T-helper 2 cell (primary cell): Measurements from ENCODE around the gene APBB3.
"Not testable (repeated sequence)": the region's sequence is repeated elsewhere in the genome, so short reads cannot be mapped to it uniquely, and the experiment has no call there.

ENCODE experiments used
- DNase-seq, 5 experiments: peaks; one replicate each; pipeline versions ENCODE4 v3.0.0 to v3.0.0-alpha.2; 2012 to 2022
- total RNA-seq, 2 donors: gene quantifications; one replicate each; lab custom pipeline; 2026; lab: John Stamatoyannopoulos, UW

APBB3 gene
- 35.5 to 40.1 reads per million in 2 donors for total RNA-seq

- DNase-seq, result peak; percentile 90 to 100 (median 96)
Observed at GRCh38 chr5:140564196-140565023, at the start of gene APBB3, which contains the start of gene SLC35A4. Gene APBB3 (minus strand): TSS chr5:140564598. CDS start chr5:140564245, 353 bp downstream. Gene SLC35A4 (plus strand): TSS chr5:140564828. CDS start chr5:140567170, 2,342 bp downstream.

- DNase-seq, result no peak
Observed at GRCh38 chr5:140611020-140611521, 46.7 kb upstream of the APBB3 start.

DNA sequence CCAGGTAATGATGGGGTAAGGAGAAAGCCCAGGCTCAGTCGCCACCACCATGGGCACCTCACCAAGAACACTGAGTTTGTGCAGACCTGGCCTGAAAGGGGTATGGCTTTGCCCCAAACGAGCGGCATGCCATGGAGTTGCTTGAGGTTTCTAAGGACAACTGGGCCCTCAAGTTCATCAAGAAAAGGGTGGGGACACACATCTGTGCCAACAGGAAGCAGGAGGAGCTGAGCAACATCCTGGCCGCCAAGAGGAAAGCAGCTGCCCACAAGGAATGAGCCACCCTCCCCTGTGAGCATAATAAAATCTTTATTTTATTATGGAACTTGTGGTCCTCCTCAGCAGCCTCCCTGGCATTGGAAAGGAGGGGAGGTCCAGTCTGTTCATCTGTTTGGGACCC is 44.7 kb upstream of the APBB3 start:
- no peak for DNase-seq

DNA sequence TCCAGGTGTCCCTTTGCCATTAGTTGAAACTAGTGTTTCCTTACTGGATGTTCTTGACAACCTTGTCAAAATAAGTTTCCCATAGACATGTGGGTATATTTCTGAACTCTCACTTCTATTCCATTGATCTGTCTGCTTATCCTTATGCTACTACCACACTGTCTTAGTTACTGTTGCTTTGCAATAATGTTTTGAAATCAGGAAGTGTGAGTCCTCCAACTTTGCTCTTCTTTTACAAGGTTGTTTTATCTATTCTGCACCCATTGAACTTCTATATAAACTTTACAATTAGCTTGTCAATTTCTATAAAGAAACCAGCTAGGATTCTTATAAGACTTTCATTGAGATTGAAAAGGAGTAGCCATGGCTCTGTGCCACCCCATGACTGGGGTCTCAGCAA is 44.3 kb upstream of the APBB3 start:
- no peak for DNase-seq

DNA sequence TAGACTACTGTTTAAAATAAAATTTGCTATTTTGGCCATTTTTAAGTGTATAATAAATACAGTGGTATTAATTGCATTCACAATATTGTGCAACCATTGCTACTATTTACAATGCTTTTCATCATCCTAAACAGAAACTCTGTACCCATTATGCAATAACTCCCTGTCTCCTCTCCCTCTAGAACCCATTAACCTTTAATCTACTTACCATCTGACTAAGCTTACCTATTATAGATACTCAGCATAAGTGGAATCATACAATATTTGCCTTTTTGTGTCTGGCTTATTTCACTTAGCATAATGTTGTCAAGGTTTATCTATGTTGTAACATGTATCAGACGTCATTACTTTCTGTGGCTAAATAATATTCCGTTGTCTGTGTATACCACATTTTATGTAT is 42.6 kb upstream of the APBB3 start:
- no peak for DNase-seq

- no peak for DNase-seq
Observed at GRCh38 chr5:140605879-140606278, 41.5 kb upstream of the APBB3 start.

DNA sequence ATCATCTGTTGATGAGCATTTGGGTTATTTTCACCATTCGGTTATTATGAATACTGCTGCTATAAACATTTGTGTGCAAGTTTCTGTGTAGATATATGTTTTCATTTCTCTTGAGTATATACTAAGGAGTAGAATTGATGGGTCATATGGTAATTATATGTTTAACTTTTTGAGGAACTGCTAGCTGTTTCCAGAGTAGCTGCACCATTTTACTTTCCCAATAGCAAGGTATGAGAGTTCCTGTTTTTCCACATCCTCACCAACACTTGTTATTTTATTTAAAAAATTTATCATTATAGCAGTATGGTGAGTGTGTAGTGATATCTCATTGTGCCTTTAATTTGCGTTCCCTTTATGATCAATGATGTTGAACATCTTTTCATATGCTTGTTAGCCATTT is 39.3 kb upstream of the APBB3 start:
- DNase-seq, result no peak

GRCh38 chr5:140603446-140603698 is 39.0 kb upstream of the APBB3 start:
- DNase-seq, result not testable (repeated sequence)

GRCh38 chr5:140602147-140602546 is 37.7 kb upstream of the APBB3 start:
- DNase-seq, result no peak

GRCh38 chr5:140600096-140600495 is 35.7 kb upstream of the APBB3 start:
- no peak for DNase-seq

DNA sequence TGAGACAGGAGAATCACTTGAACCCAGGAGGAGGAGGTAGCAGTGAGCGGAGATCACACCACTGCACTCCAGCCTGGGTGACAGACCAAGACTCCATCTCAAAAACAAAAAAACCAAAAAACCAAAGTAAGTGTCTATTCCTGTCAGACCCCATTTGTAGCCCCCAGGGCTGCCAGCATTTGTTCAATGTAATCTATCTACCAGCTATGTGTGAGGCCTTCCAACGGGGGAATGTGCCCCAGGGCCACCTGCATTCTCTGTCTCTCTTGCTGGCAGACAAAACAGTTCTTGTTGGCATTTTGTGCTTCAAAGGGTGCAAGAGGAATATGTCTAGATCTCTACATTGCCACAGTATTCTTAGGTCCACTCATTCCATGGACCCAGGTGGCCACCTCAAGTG is 34.4 kb upstream of the APBB3 start:
- no peak for DNase-seq

- no peak for DNase-seq
Observed at GRCh38 chr5:140596321-140596741, 31.9 kb upstream of the APBB3 start.

GRCh38 chr5:140595538-140596300 is 31.3 kb upstream of the APBB3 start:
- DNase-seq, result no peak

DNA sequence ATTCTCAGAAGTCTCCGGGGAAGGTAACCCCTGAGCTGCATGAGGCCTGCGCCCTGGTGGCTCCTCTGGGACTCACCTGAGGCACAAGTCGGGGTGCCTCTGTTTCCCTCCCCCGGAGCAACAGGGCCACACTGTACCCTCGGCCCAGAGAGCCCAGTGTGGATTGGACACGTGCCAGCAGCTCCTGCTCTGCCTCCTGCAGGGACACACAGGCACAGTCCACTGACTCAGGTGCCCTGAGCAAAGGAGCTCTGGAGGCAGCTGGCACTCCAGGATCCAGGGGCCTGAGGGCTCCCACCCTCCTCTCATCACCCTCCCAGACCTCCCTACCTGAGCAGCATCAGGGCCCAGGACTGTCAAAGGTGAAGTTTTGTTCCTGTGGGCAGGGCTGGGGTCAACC is 29.8 kb upstream of the APBB3 start:
- DNase-seq, result no peak

DNA sequence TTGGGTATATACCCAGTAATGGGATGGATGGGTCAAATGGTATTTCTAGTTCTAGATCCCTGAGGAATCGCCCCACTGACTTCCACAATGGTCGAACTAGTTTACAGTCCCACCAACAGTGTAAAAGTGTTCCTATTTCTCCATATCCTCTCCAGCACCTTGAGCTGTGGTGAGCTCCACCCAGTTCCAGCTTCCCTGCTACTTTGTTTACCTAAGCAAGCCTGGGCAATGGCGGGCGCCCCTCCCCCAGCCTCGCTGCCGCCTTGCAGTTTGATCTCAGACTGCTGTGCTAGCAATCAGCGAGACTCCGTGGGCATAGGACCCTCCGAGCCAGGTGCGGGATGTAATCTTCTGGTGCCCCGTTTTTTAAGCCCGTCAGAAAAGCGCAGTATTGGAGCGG is 28.7 kb upstream of the APBB3 start:
- not testable (repeated sequence) for DNase-seq

DNA sequence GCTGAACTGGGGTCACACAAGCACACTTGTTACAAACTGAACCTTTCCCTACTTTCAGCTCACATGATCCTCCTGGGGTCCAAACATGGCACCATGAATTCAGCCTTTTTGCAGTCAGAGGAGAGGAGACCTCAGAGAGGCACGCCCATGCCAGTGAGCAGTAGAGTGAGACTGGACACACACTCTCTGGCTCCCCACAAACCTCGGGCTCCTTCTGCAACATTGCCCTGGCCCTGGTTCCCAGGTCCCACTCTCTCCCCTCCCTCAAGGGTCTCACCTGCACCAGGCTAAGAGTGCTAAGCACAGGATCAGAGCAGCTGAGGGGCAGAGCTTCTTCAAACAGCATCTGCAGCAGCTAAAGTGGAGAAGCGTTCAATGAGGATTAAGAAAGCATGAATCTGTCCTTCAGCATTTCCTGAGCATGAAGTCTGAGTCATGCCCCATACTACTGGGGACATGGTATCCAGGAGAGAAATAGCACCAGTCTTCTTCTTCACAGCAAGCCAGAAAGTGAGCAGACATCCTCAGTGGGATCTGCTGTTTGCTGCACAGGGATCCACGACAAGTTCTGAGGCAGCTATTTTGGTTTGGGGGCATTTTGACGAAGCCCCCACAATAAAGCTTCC is 27.5 kb upstream of the APBB3 start:
- DNase-seq, result no peak

DNA sequence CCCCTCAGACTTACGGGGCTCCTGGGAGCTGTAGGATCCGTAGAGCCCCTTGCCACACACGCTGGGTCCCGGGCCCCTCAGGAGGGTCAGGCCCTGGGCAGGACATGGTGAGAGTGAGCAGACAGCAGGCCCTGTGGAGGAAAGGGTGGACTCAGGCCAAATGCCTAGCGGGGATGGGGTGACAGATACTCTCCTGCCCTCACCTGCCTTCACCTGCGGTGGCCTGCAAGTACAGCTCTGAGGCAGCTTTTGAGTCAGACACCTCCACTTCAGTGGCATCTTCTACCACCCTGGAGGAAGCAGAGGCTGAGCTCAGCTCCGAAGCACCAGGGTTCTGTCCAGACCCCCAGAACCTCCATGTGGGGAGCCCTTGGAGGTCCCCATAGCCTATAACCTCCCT is 26.5 kb upstream of the APBB3 start:
- no peak for DNase-seq

GRCh38 chr5:140588311-140589070 is 24.1 kb upstream of the APBB3 start:
- no peak for DNase-seq

DNA sequence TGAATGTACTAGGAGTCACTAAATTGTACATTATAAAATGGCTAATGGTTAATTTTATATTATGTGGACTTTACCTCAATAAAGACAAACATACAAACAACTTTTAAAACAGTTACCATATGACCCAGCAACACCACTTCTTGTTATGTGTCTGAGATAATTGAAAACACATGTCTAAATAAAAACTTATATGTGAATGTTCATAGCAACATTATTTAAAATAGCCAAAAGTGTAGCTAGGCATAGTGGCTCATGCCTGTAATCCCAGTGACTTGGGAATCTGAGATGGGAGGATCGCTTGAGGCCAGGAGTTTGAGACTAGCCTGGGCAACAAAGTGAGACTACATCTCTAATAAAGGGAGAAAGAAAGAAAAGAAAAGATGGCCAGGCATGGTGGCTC is 23.1 kb upstream of the APBB3 start:
- no peak for DNase-seq

- not testable (repeated sequence) for DNase-seq
Observed at GRCh38 chr5:140579188-140579747, 14.9 kb upstream of the APBB3 start.

DNA sequence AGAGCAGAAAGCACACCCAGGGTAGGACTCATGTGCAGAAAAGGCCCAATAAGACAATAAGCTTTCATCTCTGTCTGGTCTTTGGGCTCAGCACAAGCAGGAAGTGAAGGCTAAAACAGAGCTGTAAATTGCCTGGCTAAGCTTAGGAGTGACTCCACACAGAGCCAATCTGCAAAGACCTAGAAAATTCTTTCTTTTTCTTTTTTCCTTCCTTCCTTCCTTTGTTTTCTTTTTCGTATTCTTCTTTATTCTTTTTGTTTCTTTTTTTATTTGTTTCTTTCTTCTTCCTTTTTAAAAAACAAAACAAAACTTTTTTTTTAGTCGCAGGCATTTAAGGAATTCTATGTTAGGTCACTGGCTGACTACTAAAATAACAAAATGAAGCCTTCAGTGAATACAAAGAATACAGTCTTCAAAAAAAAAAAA is 12.4 kb upstream of the APBB3 start:
- DNase-seq, result no peak

DNA sequence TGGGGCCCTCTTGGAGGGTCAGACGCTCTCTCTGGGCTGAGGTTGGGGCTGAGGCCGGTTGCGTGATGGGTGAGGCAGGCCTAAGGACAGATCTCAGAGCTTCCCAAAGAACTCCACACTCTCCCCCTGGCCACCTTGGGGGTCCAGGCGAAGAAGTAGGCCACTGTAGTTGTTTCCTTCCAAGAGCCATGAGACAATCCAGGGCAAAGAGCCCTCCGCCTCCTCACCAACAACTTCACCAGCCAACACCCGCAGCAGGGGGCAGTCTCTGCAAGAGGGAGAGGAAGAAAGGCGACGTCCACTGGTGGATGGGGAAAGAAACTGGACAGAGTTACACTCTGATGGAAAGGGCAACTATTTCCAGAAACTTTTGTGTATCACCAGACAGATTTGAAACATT is 10.9 kb upstream of the APBB3 start:
- DNase-seq, result no peak
